Inflammatory macrophage treated with lipopolysaccharide for 4 hours (primary cell): ENCODE results near the gene CCDC3.
"Not testable (repeated sequence)": the region's sequence is repeated elsewhere in the genome, so short reads cannot be mapped to it uniquely, and the experiment has no call there.

Experiments used
- DNase-seq: peaks from one replicate; pipeline ENCODE4 v3.0.0-alpha.2; 2020

CCDC3 gene

DNA sequence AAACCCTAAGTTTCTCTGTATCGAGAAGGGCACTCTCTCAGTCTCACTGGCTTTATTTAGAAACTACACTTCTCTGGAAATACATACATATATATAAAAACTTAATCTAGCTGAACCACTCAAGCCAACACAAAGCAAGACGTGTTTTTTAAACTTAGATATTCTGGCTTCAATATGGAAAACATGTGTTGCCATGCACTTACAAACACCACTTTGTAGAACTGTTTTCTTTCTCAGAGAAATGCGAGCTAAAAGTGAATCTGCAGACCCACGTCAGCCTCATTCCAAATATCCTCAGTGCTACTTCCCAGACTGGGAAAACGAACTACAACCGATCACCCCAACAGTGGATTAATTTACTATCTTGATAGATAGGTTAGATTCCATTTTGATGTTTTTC, 1.7 kb downstream of the CCDC3 start:
- DNase-seq: no peak

DNA sequence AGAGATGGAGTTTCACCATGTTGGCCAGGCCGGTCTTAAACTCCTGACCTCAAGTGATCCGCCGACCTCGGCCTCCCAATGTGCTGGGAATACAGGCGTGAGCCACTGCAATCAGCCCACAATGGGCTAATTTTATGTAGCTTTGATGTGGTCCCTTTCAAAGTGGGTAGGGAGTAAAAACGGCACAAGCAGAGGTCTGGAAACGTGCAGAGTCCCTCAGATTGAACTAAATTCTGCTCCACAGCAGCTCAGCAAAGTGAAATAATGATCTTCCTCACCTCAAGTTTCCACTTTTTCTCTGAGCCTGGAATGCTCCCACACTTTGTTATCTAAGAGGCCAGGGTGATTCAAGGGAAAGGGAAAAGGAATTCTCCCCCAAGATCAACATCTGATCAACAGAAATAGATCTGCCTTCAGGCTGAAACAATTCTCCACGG, 6.1 kb downstream of the CCDC3 start:
- DNase-seq: no peak

DNA sequence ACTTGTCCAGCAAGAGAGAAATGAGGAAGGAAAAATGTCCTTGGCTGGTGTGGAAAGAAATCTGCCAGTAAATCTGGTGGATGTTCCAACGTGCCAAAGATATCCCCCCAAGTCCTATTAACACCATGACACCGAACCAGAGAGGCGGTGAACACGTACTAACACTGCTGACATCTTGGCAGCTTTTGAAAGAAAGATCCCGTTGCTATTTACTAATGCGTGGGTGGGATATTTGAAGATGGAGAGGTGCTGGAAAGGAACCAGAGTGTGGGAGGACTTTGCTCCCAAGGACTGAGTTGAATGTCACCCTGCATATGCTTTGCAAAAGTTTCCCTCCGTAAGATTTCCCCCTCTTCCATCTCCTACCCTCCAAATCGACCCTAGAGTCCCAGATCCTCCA, 7.9 kb downstream of the CCDC3 start:
- DNase-seq: no peak

DNA sequence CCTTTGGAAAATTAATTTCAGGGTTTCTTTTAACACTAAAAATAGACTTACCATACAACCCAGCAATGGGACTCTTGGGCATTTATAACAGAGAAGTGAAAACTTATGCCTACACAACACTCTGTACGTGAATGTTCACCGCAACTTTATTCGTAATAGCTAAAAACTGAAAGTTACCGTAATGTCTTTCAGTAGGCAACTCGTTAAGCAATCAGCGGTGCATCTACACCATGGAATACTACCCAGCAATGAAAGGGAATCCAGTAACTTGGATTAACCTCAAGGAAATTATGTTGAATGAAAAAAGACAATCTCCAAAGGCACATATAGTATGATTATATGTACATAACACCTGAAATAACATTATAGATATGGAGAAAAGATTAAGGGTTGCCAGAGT, 16.2 kb downstream of the CCDC3 start:
- DNase-seq: no peak

DNA sequence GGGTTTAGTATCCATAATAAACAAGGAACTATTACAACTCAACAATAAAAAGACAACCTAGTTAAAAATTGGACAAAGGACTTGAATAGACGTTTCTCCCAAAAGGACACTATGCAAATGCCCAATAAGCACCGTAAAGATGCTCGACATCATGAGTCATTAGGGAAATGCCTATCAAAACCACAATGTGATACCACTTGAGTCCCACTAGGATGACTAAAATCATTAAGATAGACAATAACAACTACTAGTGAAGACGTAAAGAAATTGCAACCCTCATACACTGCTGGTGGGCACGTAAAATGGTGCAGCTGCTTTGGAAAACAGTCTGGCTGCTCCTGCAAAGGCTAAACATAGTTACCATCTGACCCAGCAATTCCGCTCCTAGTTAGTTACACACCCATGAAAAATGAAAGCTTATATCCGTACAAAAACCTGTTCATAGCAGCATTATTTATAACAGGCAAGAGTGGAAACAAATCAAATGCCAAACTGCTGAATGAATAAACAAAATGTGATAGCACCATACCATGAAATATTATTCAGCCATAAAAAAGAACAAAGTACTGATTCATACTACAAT, 17.3 kb downstream of the CCDC3 start:
- DNase-seq: no peak

DNA sequence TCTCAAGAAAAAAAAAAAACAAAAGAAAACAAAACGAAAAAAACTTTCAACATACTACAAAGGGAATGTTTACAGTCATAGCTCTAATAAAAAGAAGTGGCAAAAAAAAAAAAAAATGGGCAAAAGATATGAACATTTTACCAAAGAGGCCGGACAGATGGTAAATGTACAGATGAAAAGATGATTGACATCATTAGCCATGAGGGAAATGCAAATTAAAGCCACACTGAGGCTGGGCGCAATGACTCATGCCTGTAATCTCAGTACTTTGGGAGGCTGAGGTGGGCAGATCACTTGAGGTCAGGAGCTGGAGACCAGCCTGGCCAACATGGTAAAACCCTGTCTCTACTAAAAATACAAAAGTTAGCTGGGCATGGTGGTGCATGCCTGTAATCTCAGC, 17.9 kb downstream of the CCDC3 start:
- not testable (repeated sequence) for DNase-seq

DNA sequence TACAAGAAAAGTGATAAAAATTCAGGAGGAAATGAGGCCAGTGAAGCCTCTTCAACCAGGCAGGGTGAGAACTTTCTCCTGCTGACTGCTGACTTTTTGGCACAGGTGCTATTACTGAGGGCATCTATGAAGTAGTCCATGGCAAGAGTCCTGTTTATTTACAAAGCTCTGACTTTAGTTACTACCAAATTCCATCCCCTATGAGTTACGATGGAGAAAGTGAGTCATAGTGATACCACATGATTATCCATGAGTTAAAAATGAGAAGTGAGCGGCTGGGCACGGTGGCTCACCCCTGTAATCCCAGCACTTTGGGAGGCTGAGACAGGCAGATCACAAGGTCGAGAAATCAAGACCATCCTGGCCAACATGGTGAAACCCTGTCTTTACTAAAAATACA, 19.9 kb downstream of the CCDC3 start:
- no peak for DNase-seq

DNA sequence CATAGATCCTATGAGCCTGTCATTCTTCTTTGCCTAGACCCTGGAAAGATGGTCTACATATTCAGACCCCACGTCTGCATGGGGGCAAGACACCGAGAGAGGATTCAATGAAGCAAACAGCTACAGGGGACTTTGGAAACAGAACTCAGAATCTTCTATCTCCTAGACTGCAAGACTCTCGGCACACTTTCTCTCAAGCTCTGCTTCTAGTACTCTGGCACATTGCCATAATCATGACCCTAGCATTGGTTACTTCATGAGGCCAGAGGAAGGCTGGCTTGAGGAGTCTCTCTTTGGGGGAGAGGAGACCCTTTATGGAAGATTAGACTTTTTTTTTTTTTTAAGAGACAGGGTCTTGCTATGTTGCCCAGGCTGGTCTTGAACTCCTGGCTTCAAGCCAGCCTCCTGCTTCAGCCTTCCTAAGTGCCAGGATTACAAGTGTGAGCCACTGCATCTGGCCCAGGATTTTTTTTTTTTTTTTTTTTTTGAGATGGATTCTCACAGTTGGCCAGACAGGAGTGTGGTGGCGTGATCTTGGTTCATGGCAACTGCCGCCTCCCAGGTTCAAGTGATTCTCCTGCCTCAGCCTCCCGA, 20.7 kb downstream of the CCDC3 start:
- DNase-seq: no peak

DNA sequence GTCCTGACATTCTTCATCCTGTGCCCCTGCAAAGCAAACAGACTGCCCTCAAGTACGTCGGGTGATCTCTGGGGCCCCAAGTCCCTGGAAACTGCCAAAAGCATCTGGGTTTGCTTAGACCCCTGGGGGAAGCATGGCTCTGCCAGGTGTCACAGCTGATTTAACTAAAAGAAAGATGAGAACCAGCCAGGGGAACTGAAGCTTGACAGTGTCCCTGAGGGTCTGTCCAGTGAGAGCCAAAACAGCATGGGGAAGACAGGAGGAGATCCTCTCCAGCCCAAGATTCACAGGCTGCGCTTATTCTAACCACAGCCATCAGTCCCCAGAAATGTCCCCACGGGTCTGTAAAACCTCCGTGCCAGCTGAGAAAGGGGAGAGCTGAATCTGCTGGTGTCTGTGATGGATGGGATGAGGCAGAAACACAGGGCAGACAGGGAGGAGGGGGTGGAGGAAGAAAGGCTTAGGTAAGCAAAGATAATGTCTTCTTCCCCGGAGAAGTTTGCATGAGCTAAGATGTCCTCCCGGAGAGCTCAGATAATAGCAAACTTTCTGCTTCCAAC, 21.3 kb downstream of the CCDC3 start:
- no peak for DNase-seq

DNA sequence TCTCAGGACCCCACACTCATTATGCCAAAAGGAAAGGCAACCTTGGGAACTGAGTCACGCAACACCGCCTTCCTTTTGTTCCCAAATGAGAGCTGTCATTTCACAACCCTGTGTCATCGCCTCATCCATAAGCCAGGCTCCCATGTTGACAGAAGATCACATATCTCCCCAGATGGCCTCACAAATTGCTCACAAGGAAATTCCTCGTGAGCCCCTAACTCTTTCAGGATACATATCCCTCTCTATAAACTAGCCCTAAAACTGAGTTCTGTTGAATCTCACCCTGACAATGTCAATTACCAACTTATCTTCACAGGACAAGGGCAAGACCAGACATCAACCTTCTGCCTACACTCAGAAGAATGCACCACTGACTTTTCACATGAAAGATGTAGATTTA, 22.6 kb downstream of the CCDC3 start:
- no peak for DNase-seq

DNA sequence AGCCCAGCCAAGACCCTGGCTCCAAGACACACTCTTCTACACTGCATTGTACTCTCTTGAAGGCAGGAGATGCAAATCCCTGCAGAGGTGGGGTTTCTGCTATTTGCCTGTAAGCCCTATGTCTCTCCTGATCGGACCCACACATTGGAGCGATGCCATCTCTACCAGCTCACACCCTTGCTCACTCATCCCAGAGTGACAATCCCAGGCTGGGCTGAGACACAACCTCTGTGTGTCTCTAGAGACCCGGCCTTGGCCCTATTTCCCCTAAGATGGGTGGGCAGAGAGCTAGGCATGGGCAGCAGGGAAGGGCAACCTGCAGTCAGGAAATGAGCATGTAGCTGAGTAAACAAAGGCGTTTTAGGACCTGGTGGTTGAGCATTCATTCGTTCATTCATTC, 25.6 kb downstream of the CCDC3 start:
- DNase-seq: no peak

DNA sequence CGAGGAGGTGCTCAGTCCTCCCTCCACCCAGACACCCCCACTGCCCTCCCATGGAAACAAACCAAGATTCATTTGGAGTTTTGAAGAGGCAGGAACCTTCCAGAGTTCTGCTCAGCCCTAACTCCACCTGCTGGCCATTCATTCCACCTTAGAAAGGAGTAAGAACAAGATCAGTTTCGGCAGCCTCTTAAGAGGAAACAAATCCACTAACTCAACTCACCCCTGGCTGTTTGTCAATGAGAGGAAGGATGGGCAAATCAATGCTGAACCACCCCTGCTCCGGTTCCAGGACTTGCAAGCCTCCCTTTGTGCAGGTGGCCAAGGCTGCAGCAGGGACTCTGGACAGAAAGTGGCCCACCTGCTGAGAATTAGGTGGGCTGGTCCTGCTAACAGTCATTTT, 26.2 kb downstream of the CCDC3 start:
- no peak for DNase-seq

DNA sequence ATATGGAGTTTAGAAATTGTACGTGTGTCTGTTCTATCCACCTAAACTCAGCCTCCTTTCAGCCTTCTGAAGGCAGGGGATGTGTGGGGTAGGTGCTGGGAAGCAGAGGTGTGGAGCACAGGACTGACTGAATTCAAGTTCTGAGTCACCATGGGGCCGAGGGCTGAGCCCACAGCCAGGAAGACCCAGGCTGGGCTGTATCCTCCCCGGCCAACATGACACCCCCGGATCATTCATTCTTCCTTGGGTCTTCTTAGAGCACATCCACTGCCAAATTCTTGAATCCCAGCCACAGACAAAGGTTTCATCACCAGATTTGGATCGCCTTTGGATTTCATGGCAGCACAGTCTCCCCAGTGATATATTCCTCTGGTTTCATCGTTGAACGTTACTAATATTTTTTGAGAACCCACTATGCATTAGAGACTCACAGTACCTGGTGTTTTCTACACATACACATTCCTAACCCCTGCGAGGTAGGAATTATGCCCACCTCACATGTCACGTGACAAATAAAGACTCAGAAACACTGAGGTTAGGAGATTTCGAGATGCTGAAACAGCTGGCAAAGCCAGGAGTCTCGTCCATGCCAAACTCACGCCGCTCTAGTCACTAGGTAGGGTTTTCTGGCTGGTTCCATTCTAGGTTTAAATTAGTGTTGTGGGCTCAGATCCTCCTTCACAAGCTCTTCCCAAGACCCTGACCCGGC, 26.9 kb downstream of the CCDC3 start:
- no peak for DNase-seq

DNA sequence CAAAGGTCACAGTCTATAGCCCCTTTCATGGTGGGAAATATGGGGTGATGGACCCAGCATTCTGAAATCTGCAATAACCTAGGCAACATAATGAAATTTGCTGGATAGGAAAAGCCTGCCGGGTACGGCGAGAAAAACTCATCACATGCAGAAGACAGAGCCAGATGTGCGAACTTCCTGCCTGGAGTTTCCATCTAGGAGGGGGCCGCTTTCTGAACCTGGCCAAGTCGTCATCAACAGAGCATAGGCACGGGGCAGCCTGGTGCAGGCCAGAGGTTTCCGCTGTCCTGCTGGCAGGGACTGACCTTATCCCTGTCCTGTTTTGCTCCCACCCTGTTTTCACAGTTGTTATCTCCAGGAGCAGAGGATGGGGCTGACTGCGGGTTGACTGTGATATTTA, 27.4 kb downstream of the CCDC3 start:
- no peak for DNase-seq

DNA sequence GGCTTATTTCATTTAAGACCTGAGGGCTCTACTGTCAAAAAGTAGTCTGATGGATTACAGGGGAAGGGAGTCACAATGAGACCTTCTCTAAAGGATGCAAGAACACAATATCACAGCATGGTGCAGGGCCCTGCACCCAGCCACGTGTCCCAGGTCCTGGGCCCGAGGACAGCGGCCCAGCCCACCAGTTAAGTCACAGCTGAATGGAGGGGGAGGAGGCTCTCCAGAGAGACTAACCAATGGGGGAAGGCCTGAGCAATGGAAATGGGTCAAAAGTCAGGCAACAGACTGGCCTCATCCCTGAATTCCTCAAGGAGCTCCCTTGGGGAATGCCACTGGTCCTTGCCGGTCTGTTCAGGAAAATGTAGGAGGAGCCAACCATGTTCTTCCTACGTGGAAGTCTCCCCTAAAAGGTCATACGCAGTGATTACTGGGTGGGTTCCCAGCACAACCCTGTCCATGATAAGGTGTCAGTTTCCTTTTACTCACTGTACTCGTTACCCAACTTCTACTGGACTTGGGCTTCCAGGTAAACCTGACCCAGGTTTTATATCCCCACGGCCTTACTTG, 28.3 kb downstream of the CCDC3 start:
- no peak for DNase-seq

DNA sequence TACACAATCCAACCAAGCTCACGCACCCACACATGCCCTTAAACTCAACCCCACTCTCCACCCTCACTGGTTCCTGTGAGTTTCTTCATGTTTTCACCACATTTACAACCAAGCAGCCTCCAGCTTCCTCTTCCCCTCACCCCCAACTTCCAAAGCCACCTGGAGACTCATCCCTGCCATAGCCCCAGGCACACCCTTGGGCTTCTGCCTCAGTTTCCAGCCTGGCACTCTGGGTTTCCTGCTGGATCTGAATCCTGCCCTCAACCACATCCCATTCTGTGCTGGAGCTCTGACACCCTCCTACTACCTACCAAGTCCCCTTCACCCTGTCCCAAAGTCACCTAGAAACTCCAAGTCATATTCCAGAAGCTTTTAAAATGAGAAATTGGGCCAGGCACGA, 29.4 kb downstream of the CCDC3 start:
- DNase-seq: no peak

DNA sequence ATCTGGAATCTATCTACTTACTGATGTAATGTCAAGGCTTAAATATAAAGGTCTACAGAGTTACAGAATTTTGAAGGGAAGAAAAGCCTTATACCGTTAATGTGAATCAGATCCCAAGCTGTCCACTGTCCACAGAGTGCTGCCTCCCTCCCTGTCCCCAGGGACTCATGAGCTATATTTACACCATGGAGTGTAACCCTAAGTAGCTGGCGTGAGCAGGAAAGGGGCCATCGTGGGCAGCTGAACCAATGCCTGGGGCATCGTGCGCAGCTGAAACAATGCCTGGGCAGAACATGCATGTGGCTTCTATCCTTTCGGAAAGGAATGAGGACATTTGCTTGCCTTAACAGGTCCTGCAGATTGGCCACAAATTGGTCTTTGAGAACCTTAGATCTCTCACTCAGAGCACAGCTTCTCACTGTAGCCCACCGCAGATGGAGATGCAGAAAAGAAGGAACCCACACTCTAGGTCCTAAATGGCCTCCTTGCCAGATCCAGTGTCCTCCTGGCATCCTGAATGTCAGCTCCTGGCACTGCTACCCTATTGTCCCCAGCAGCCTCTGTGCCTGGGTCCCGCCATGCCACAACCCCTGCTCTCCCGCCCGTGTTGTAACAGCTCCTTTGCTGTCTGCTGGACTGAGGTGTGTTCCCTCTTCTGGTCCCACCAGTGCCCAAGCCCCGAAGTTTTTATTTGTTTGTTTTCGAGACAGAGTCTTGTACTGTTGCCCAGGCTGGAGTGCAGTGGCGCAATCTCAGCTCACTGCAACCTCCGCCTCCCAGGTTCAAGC, 30.3 kb downstream of the CCDC3 start:
- DNase-seq: no peak

DNA sequence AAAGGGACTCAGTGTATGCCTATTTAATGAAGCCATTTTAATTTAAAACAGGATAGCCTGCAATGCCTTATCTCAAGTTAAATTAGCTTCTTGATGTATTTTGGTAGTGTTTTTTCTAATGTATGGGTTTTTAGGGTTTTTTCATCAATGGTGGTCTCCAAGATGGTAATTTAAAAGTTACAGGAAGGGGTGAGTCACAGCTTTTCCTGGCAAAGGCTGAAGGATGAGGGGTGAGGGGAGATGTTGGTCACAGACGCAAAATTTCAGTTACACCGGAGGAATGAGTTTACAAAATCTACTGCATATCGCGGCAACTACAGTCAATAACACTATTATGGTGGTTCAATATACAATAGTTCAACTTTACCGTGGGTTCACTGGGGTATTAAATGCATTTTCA, 31.6 kb downstream of the CCDC3 start:
- no peak for DNase-seq

DNA sequence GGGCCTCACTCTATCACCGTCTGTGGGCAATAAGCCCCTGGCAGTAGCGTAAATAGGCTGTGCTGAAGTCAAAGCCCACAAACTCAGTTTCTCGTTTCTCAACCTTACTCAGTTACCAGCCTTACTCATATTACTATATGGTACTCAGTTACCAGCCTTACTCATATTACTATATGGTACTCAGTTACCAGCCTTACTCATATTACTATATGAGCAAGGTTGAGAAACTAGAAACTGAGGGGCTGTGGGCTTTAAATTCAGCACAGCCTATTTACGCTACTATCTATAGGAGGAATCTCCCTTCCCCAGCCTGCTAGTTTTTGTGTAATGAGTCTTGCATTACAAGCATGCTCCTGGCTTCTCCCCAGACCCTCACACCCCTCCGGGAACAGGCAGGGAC, 35.4 kb downstream of the CCDC3 start:
- DNase-seq: no peak

DNA sequence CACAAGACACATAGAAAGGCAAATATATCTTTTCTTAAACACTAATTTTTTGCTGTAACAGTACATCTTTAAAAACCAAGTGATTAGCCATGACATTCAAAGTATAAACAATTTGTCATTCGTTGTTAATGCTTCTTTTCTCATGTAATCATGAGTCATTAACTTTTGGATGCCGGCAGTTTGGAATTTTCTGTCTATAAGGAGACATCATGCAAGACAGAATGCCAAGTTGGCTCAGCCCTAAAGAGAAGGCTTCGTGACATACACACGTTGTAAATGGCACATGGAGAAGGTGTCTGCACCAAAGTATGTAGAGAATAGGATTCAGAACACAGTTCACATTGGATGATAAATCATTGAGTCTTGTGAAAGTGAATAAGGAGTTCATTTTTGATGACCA, 35.9 kb downstream of the CCDC3 start:
- no peak for DNase-seq

DNA sequence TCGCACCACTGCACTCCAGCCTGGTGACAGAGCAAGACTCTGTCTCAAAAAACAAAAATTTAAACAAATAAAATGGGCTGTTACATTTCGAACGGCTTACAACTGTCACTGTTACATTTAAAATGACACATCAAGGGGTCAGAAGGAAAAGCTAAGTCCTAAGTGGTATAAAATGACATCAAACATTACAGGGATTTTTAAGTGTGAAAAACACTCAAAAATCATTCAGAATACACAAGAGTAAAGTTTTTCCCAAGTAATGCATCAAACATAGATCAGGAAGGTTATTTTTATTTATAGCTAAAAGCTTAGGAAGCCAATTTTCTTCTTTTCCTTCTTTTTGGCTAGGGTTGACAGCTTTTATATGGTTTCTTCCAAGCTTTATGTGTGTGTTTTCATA, 39.0 kb downstream of the CCDC3 start:
- DNase-seq: no peak

DNA sequence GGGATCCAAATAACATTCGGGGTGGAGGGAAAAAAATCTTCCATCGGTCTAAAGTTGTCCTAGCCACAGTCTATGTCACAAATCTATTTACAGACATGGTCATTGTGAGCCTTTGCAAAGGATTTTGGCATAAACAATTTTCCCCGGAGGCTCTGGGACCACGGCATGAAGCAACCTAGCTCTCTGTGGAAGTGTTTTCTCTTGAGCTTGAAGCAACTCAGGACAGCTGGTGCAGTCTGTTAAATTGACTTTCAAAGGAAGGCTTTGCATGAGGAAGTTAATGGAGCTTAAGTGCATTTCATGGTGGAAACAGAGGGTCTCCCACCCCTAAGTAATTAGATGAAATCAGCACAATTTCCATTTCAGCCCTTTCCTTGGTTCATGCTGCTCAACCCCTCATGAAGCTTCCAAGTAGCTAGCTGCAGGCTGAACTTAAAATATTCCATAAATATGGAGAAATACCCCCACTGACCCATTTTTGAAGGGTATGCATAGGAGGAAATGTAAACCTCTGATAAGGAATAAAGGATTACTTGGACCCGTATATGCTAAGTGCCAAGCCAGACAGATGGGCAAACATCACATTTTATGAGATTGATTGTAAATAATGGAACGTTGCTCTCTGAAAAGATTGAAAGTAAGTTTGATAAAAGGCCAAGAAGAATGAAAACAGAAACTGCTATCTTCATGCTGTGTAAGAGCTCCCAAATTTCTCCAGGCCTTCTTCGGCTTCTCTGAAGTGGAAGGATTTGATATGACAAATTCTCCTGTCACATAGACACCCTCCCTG, 39.9 kb downstream of the CCDC3 start:
- DNase-seq: no peak
